A549 (cell line): ENCODE measurements around the gene MTG2. TPM values are rescaled to one million over a fixed set of nuclear protein-coding genes. Genes with fewer than 3 reads are reported as not detected.

ENCODE experiments used
- ATAC-seq, 2 experiments: fragments of 200-7000 bp in 1 of 2; fragments of >200 bp in 1 of 2; cut with Nextera tagmentation in 1 of 2; cut with Tn5 transposase in 1 of 2; 3 replicates each; pipeline versions ENCODE4 v1.8.0 to v1.9.1; 2018 to 2020; ENCODE audit warnings: mild to moderate bottlenecking in 1 of 2, moderate library complexity in 1 of 2
- CTCF ChIA-PET: fragments of 300-600 bp; sonication (Branson Sonifier 250); formaldehyde crosslinking; extraction: SDS; loops from one replicate; lab custom pipeline; 2021; ENCODE audit warnings: antibody characterized with exemption, inconsistent platforms; lab: Yijun Ruan, JAX
- POLR2A ChIA-PET: fragments of 350-600 bp; formaldehyde crosslinking; extraction: SDS; loops from one replicate; lab custom pipeline; 2021; ENCODE audit warnings: antibody characterized with exemption, inconsistent platforms; lab: Yijun Ruan, JAX
- DNase-seq, 2 experiments: peaks; one replicate each; pipeline versions ENCODE4 v3.0.0 to v3.0.0-alpha.2; 2011 to 2016; ENCODE audit warnings: low read depth in 1 of 2, low spot score in 1 of 2
- FAIRE-seq: peaks from 2 replicates; lab custom pipeline; 2011; peaks lifted over from hg19 to GRCh38; lab: Jason Lieb, UNC
- H3K27ac ChIP-seq, 2 experiments: fragments of >200 bp; sonication (Bioruptor Twin); formaldehyde crosslinking; 3 replicates each; pipeline ENCODE4 v1.5.1; 2016 to 2017
- H3K4me1 ChIP-seq: fragments of >200 bp; sonication (Bioruptor Twin); formaldehyde crosslinking; 3 replicates; pipeline ENCODE4 v1.6.1; 2016
- H3K4me2 ChIP-seq: fragments of >200 bp; sonication (Bioruptor Twin); formaldehyde crosslinking; 3 replicates; pipeline ENCODE4 v1.6.1; 2016
- H3K4me3 ChIP-seq: fragments of >200 bp; sonication (Bioruptor Twin); formaldehyde crosslinking; 3 replicates; pipeline ENCODE4 v1.5.1; 2016
- H3K9me3 ChIP-seq: fragments of >200 bp; sonication (Bioruptor Twin); formaldehyde crosslinking; 3 replicates; pipeline ENCODE4 v1.6.1; 2016
- BCL3 ChIP-seq: fragments of >200 bp; sonication (Bioruptor Twin); formaldehyde crosslinking; IDR thresholded peaks from 3 replicates; pipeline ENCODE4 v1.6.1; 2016
- BHLHE40 ChIP-seq: IDR thresholded peaks from 2 replicates; pipeline ENCODE4 v1.6.1; 2012; ENCODE audit warnings: low read depth, low read length, inconsistent platforms
- CBX2 ChIP-seq: fragments of 200-600 bp; sonication (generic); IDR thresholded peaks from 2 replicates; pipeline ENCODE4 v1.6.1; 2016; ENCODE audit warnings: low read depth, mild to moderate bottlenecking, borderline replicate concordance
- CHD2 ChIP-seq: fragments of 150-350 bp; IDR thresholded peaks from 2 replicates; pipeline ENCODE4 v1.6.1; 2014; ENCODE audit warnings: low read length; ENCODE audit not compliant: partially characterized antibody
- CHD4 ChIP-seq: fragments of 200-600 bp; sonication (generic); IDR thresholded peaks from 2 replicates; pipeline ENCODE4 v1.6.1; 2016; ENCODE audit warnings: antibody characterized with exemption, mild to moderate bottlenecking, borderline replicate concordance
- CTCF ChIP-seq: fragments of >200 bp; sonication (Bioruptor Twin); formaldehyde crosslinking; IDR thresholded peaks from 3 replicates; pipeline ENCODE4 v1.5.1; 2016
- E2F6 ChIP-seq: IDR thresholded peaks from 2 replicates; pipeline ENCODE4 v1.6.1; 2012; ENCODE audit warnings: low read depth, borderline replicate concordance
- EHF ChIP-seq: fragments of 250-450 bp; sonication (Bioruptor Pico); IDR thresholded peaks from 2 replicates; pipeline ENCODE4 v1.5.0; 2020; ENCODE audit warnings: mild to moderate bottlenecking
- EHMT2 ChIP-seq: fragments of 200-600 bp; sonication (generic); IDR thresholded peaks from 2 replicates; pipeline ENCODE4 v1.6.1; 2016; ENCODE audit warnings: antibody characterized with exemption, low read depth, mild to moderate bottlenecking, moderate library complexity
- EP300 ChIP-seq, 2 experiments: fragments of >200 bp; sonication (Bioruptor Twin); formaldehyde crosslinking; IDR thresholded peaks; 2 replicates in 1 of 2; 3 replicates in 1 of 2; pipeline ENCODE4 v1.6.1; 2016 to 2017
- ESRRA ChIP-seq: fragments of 150-350 bp; IDR thresholded peaks from 2 replicates; pipeline ENCODE4 v1.6.1; 2014; ENCODE audit warnings: mild to moderate bottlenecking, low read length, borderline replicate concordance
- FOXS1 ChIP-seq: fragments of 250-450 bp; sonication (Bioruptor Pico); IDR thresholded peaks from 2 replicates; pipeline ENCODE4 v1.5.0; 2020; ENCODE audit warnings: mild to moderate bottlenecking, moderate library complexity
- GATA3 ChIP-seq: IDR thresholded peaks from 2 replicates; pipeline ENCODE4 v1.6.1; 2012; ENCODE audit warnings: borderline replicate concordance
- HDAC2 ChIP-seq: fragments of 200-600 bp; sonication (generic); IDR thresholded peaks from 2 replicates; pipeline ENCODE4 v1.6.1; 2016
- HEYL ChIP-seq: fragments of 250-450 bp; sonication (Bioruptor Pico); IDR thresholded peaks from 2 replicates; pipeline ENCODE4 v1.8.0; 2021; ENCODE audit warnings: mild to moderate bottlenecking, moderate library complexity
- HOXA7 ChIP-seq: fragments of 250-450 bp; sonication (Bioruptor Pico); IDR thresholded peaks from 2 replicates; pipeline ENCODE4 v1.5.0; 2020; ENCODE audit warnings: mild to moderate bottlenecking, moderate library complexity
- HOXB13 ChIP-seq: fragments of 250-450 bp; sonication (Bioruptor Pico); IDR thresholded peaks from 2 replicates; pipeline ENCODE4 v1.5.0; 2020; ENCODE audit warnings: low read depth, mild to moderate bottlenecking, moderate library complexity
- JUN ChIP-seq, 2 experiments: fragments of >200 bp; sonication (Bioruptor Twin); formaldehyde crosslinking; IDR thresholded peaks; 2 replicates in 1 of 2; 3 replicates in 1 of 2; pipeline ENCODE4 v1.6.1; 2016 to 2017
- KDM1A ChIP-seq: fragments of 200-600 bp; sonication (generic); IDR thresholded peaks from 2 replicates; pipeline ENCODE4 v1.6.1; 2016; ENCODE audit warnings: low read depth, mild to moderate bottlenecking
- KDM5A ChIP-seq: fragments of 200-600 bp; sonication (generic); IDR thresholded peaks from 2 replicates; pipeline ENCODE4 v1.6.1; 2016; ENCODE audit warnings: antibody characterized with exemption, mild to moderate bottlenecking
- MAFK ChIP-seq: fragments of 450-650 bp; IDR thresholded peaks from 2 replicates; pipeline ENCODE4 v1.6.1; 2014; ENCODE audit not compliant: partially characterized antibody
- MAX ChIP-seq: IDR thresholded peaks from 2 replicates; pipeline ENCODE4 v1.6.1; 2012
- NPAS2 ChIP-seq: fragments of 250-450 bp; sonication (Bioruptor Pico); IDR thresholded peaks from 2 replicates; pipeline ENCODE4 v1.8.0; 2022; ENCODE audit warnings: mild to moderate bottlenecking, moderate library complexity, borderline replicate concordance
- NR3C1 ChIP-seq: fragments of >200 bp; sonication (Bioruptor Twin); formaldehyde crosslinking; IDR thresholded peaks from 3 replicates; pipeline ENCODE4 v1.6.1; 2017
- PHF8 ChIP-seq: fragments of 200-600 bp; sonication (generic); IDR thresholded peaks from 2 replicates; pipeline ENCODE4 v1.6.1; 2016; ENCODE audit warnings: low read depth, mild to moderate bottlenecking, antibody characterized with exemption, moderate library complexity, borderline replicate concordance
- POLR2A ChIP-seq: IDR thresholded peaks from 2 replicates; pipeline ENCODE4 v1.6.1; 2012; ENCODE audit warnings: mild to moderate bottlenecking, low read length
- RCOR1 ChIP-seq: fragments of 150-350 bp; IDR thresholded peaks from 2 replicates; pipeline ENCODE4 v1.6.1; 2014; ENCODE audit warnings: antibody characterized with exemption, low read length, low read depth
- REST ChIP-seq: fragments of 200-600 bp; sonication (generic); IDR thresholded peaks from 2 replicates; pipeline ENCODE4 v1.6.1; 2016; ENCODE audit warnings: antibody characterized with exemption, mild to moderate bottlenecking, moderate library complexity
- RFX5 ChIP-seq: fragments of 450-650 bp; IDR thresholded peaks from 2 replicates; pipeline ENCODE4 v1.7.1; 2014; ENCODE audit warnings: antibody characterized with exemption, mild to moderate bottlenecking, moderate library complexity
- TP53 ChIP-seq: fragments of 250-450 bp; sonication (Bioruptor Pico); IDR thresholded peaks from 2 replicates; pipeline ENCODE4 v1.5.0; 2021; ENCODE audit warnings: mild to moderate bottlenecking, moderate library complexity
- USF2 ChIP-seq: fragments of 450-650 bp; IDR thresholded peaks from 2 replicates; pipeline ENCODE4 v1.6.1; 2014; ENCODE audit warnings: antibody characterized with exemption
- ZC3H11A ChIP-seq: fragments of 450-650 bp; IDR thresholded peaks from 2 replicates; pipeline ENCODE4 v1.6.1; 2014; ENCODE audit warnings: antibody characterized with exemption, mild to moderate bottlenecking
- ZFP36 ChIP-seq: fragments of 450-650 bp; IDR thresholded peaks from 2 replicates; pipeline ENCODE4 v1.6.1; 2014; ENCODE audit warnings: borderline replicate concordance; ENCODE audit not compliant: partially characterized antibody
- ZNF302 ChIP-seq: fragments of 250-450 bp; sonication (Bioruptor Pico); IDR thresholded peaks from 2 replicates; pipeline ENCODE4 v1.9.0; 2021; ENCODE audit warnings: inconsistent platforms, mild to moderate bottlenecking, moderate library complexity
- WGBS: methylation state at CpG from one replicate; pipeline ENCODE4 v1.1.6; 2017; ENCODE audit errors: missing lambda C conversion rate; 5-methylcytosine and 5-hydroxymethylcytosine counted together
- polyA plus RNA-seq, 4 experiments: library from polyadenylated mRNA; depleted of rRNA in 3 of 4; stranded (reverse); fragments of >200 nt; fragmentation: RNase III in 1 of 4; extraction: RNeasy Plus Mini Kit Qiagen cat#74134 plus additional on column Dnase treatment in 1 of 4; gene quantifications; 2 replicates in 3 of 4; 3 replicates in 1 of 4; pipeline ENCODE4 v1.2.3, GENCODE V29; 2011 to 2017

MTG2 gene
- polyA plus RNA-seq, 2 of the 4 experiments (the other 2 are of a cell fraction), result 21.9 to 28.7 TPM

- Histone ChIP-seq H3K9me3 (no peaks in the 10 kb centered on the region), H3K27ac (peak within 1 kb of the TSS; percentile 81 to 93), H3K4me1 (peaks cover 8% of the 10 kb centered on the region; the same call in 1 of the 3 replicates), H3K4me2 (peak within 1 kb of the TSS; percentile 99), H3K4me3 (peak within 1 kb of the TSS; percentile 98)
- ChIA-PET CTCF (interaction anchor here (1.2 kb wide), 2 partner anchors 12 to 130 kb away, joined by 3 read pairs; no protein-coding TSS in a partner anchor), POLR2A (interaction anchor here (1.1 kb wide), 1 partner anchor 63 kb away, joined by 3 read pairs; no protein-coding TSS in a partner anchor)
- WGBS, result 7% methylated on average over 13 of the region's 55 CpGs
- FAIRE-seq (peak; percentile 67), ATAC-seq (peak; percentile 94 to 98), DNase-seq (peak; percentile 98 to 99)
- TF ChIP-seq RCOR1 (no peak), NR3C1 (no peak), GATA3 (no peak), FOXS1 (CRISPR knock-in tag) (no peak), EHMT2 (no peak), ZC3H11A (no peak), ESRRA (no peak), EHF (CRISPR knock-in tag) (no peak), JUN (IDR thresholded peaks at IDR 0.05) (no peak), NPAS2 (CRISPR knock-in tag) (no peak), POLR2A (no peak), PHF8 (no peak; the same call in 1 of the 2 replicates), HDAC2 (0 out of 2 replicates have a peak, but pooled peaks have one; percentile 45), ZFP36 (no peak), CBX2 (no peak), KDM1A (no peak), HOXB13 (CRISPR knock-in tag) (no peak), BCL3 (no peak), MAFK (peak; percentile 20), REST (no peak), USF2 (peak; percentile 81), CHD2 (no peak), HEYL (no peak), EP300 (IDR thresholded peaks at IDR 0.05) (no peak), RFX5 (no peak), CTCF (no peak), KDM5A (no peak), HOXA7 (CRISPR knock-in tag) (no peak), ZNF302 (CRISPR knock-in tag) (no peak), BHLHE40 (no peak), TP53 (CRISPR knock-in tag) (no peak), E2F6 (no peak), MAX (peak; percentile 85), CHD4 (no peak)
Observed at GRCh38 chr20:62237801-62238568, 55.2 kb downstream of the MTG2 start, which contains the start of gene OSBPL2. TSS of gene OSBPL2 (plus strand) at chr20:62238521. CDS start at chr20:62256185, 17,664 bp downstream.
